ENCODE data around the gene GRM7. TPM values are rescaled to one million over a fixed set of nuclear protein-coding genes. Genes with fewer than 3 reads are reported as not detected.

GRM7 gene
- total RNA-seq, 6 experiments from 2014 or later: not detected

DNA sequence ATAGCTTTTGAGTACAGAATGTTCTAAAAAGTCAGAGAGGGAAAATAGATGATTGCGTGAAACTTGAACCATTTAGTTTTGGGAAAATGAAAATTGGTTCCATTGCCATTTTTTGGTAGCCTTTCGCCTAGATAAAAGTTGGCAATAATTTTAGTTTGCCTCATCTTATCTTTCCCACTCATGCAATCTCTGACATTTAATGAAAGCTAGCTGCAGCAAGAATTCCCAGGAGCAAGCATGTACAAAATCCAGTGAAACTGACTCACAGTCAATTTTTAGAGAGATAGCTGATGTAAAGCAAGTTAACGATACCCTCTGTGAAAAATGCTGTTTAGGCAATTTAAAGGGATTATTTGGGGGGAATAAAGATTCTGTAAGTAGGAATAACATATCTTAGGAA is 797.4 kb downstream of the GRM7 start:
- no peak for TF ChIP-seq CTCF (IDR thresholded peaks at IDR 0.05)
- Mint-ChIP-seq H3K27me3 (ENCODE audit: insufficient read depth) (no peaks in the 10 kb centered on the region), H3K4me1 (ENCODE audit: low read depth) (no peaks in the 10 kb centered on the region), H3K9me3 (peaks cover 51% of the 10 kb centered on the region), H3K27ac (no peak overlapping the region), H3K36me3 (ENCODE audit: low read depth) (peaks cover 5% of the 10 kb centered on the region; the same call in 1 of the 2 replicates), H3K4me3 (no peak overlapping the region)
- DNase-seq: no peak

GRCh38 chr3:7659079-7659478 is 798.2 kb downstream of the GRM7 start:
- peaks cover under 1% of the 10 kb centered on the region; the same call in 1 of the 2 replicates for H3K36me3 Mint-ChIP-seq (ENCODE audit: low read depth)
- H3K27me3 Mint-ChIP-seq (ENCODE audit: insufficient read depth): no peaks in the 10 kb centered on the region
- peaks cover 47% of the 10 kb centered on the region for H3K9me3 Mint-ChIP-seq
- TF ChIP-seq CTCF (IDR thresholded peaks at IDR 0.05): no peak
- no peak overlapping the region for H3K4me3 Mint-ChIP-seq
- H3K27ac Mint-ChIP-seq: no peak overlapping the region
- no peaks in the 10 kb centered on the region for H3K4me1 Mint-ChIP-seq (ENCODE audit: low read depth)
- DNase-seq: no peak

DNA sequence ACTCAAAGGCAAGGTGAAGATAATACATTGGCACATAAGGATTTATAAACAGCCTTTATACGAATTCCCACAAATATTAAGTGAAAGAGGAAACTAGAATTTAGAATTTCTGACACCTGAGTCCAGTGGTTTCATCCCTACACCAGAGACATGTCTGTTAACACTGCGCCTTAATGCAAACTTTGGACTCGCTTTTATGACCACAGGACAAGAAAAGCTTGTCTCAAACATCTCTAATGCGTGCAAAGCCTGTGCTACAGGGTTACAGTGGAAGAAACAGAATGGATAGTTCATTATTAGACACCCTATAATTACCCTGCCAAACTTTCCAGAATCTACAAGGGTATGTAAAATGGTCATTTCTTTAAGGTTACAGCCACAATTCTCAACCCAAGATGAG is 802.9 kb downstream of the GRM7 start:
- Mint-ChIP-seq H3K9me3 (peaks cover 53% of the 10 kb centered on the region), H3K36me3 (ENCODE audit: low read depth) (no peaks in the 10 kb centered on the region; the same call in 1 of the 2 replicates), H3K4me3 (no peak overlapping the region), H3K27me3 (ENCODE audit: insufficient read depth) (no peaks in the 10 kb centered on the region), H3K27ac (no peak overlapping the region), H3K4me1 (ENCODE audit: low read depth) (no peaks in the 10 kb centered on the region)
- DNase-seq: no peak
- no peak for TF ChIP-seq CTCF (IDR thresholded peaks at IDR 0.05)

GRCh38 chr3:7667774-7668173 is 806.9 kb downstream of the GRM7 start:
- H3K4me3 Mint-ChIP-seq: no peak overlapping the region
- DNase-seq: no peak
- H3K27ac Mint-ChIP-seq: no peak overlapping the region
- no peaks in the 10 kb centered on the region; the same call in 1 of the 2 replicates for H3K36me3 Mint-ChIP-seq (ENCODE audit: low read depth)
- no peaks in the 10 kb centered on the region for H3K27me3 Mint-ChIP-seq (ENCODE audit: insufficient read depth)
- H3K4me1 Mint-ChIP-seq (ENCODE audit: low read depth): no peaks in the 10 kb centered on the region
- H3K9me3 Mint-ChIP-seq: peaks cover 50% of the 10 kb centered on the region
- no peak for TF ChIP-seq CTCF (IDR thresholded peaks at IDR 0.05)

DNA sequence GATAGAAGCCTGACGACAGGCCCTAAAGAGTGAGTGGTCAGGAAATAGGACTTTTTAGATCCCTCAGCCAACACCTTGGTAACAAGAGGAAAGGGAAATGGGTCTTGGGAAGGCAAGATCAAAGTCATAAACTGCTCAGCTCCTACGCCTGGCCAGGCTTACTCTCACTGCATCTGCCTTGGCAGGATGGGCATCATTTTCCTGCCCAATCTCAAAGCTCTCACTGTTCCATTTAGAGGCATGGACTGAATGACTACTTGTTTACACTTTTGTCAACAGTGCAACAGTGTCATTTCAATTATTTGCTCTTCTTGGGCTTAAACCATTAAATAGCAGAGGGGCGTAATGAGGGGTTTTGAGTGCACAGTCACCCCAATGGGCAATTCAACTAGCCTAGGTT is 808.7 kb downstream of the GRM7 start:
- no peak overlapping the region for H3K4me3 Mint-ChIP-seq
- no peaks in the 10 kb centered on the region; the same call in 1 of the 2 replicates for H3K27me3 Mint-ChIP-seq (ENCODE audit: insufficient read depth)
- peaks cover 46% of the 10 kb centered on the region for H3K9me3 Mint-ChIP-seq
- no peaks in the 10 kb centered on the region for H3K36me3 Mint-ChIP-seq (ENCODE audit: low read depth)
- no peak for DNase-seq
- H3K27ac Mint-ChIP-seq: no peak overlapping the region
- H3K4me1 Mint-ChIP-seq (ENCODE audit: low read depth): no peaks in the 10 kb centered on the region
- no peak for TF ChIP-seq CTCF (IDR thresholded peaks at IDR 0.05)

- TF ChIP-seq CTCF (IDR thresholded peaks at IDR 0.05): no peak
- Mint-ChIP-seq H3K27me3 (ENCODE audit: insufficient read depth) (no peaks in the 10 kb centered on the region; the same call in none of the 2 replicates), H3K4me3 (no peak overlapping the region), H3K27ac (no peak overlapping the region), H3K4me1 (ENCODE audit: low read depth) (no peaks in the 10 kb centered on the region), H3K36me3 (ENCODE audit: low read depth) (no peaks in the 10 kb centered on the region), H3K9me3 (peaks cover 23% of the 10 kb centered on the region)
- no peak for DNase-seq
Measured at GRCh38 chr3:7678521-7678920, 817.6 kb downstream of the GRM7 start.

Measured in HFFc6 (cell line).